HG02885 (cell line): Measurements from ENCODE around the gene RAI1.
A peak's percentile ranks its signal among the peaks of the same experiment; 100 is the strongest.

ENCODE experiments used
- ATAC-seq: cut with Tn5 transposase; IDR thresholded peaks from one replicate; pipeline ENCODE4 v1.9.1; 2021; ENCODE audit warnings: mild to moderate bottlenecking; ENCODE audit not compliant: unreplicated experiment, poor library complexity

The RAI1 gene

GRCh38 chr17:17761894-17762743, 80.9 kb downstream of the RAI1 start:
- ATAC-seq, result no peak

- ATAC-seq, result no peak
Observed at GRCh38 chr17:17762744-17763105, 81.5 kb downstream of the RAI1 start.

- ATAC-seq, result no peak
Observed at GRCh38 chr17:17763136-17763535, 81.9 kb downstream of the RAI1 start.

GRCh38 chr17:17763734-17764133, 82.5 kb downstream of the RAI1 start:
- ATAC-seq, result no peak

GRCh38 chr17:17765359-17766076, 84.3 kb downstream of the RAI1 start:
- ATAC-seq, result no peak

GRCh38 chr17:17766077-17766743, 85.0 kb downstream of the RAI1 start:
- peak; percentile 84 for ATAC-seq

GRCh38 chr17:17766744-17767120, 85.5 kb downstream of the RAI1 start:
- no peak for ATAC-seq

GRCh38 chr17:17767154-17767869, 86.1 kb downstream of the RAI1 start:
- no peak for ATAC-seq

- no peak for ATAC-seq
Observed at GRCh38 chr17:17767887-17768418, 86.7 kb downstream of the RAI1 start.

GRCh38 chr17:17768424-17769088, 87.3 kb downstream of the RAI1 start:
- ATAC-seq, result no peak

- no peak for ATAC-seq
Observed at GRCh38 chr17:17769869-17770631, 88.8 kb downstream of the RAI1 start.

GRCh38 chr17:17770632-17771044, 89.4 kb downstream of the RAI1 start:
- no peak for ATAC-seq

- ATAC-seq, result no peak
Observed at GRCh38 chr17:17771498-17772201, 90.4 kb downstream of the RAI1 start.

GRCh38 chr17:17772231-17772630, 91.0 kb downstream of the RAI1 start:
- no peak for ATAC-seq

GRCh38 chr17:17774009-17774881, 93.0 kb downstream of the RAI1 start:
- ATAC-seq, result no peak

- ATAC-seq, result no peak
Observed at GRCh38 chr17:17776889-17777288, 95.6 kb downstream of the RAI1 start.

GRCh38 chr17:17778308-17779014, 97.2 kb downstream of the RAI1 start:
- no peak for ATAC-seq
